Esophagus squamous epithelium (tissue), 4 donors: ENCODE data around the gene P2RY4.

Source experiments
- CTCF ChIP-seq, 6 experiments: fragments of 450-650 bp in 4 of 6; fragments of 200-600 bp in 2 of 6; sonication (generic) in 2 of 6; IDR thresholded peaks; one replicate each; pipeline ENCODE4 v1.5.1; 2016 to 2019; ENCODE audit warnings: antibody characterized with exemption in 6 of 6, mild to moderate bottlenecking in 4 of 6, moderate library complexity in 4 of 6
- POLR2A ChIP-seq, 4 donors: fragments of 450-650 bp; IDR thresholded peaks; one replicate each; pipeline ENCODE4 v1.6.1; 2017; ENCODE audit warnings: antibody characterized with exemption in 4 of 4, mild to moderate bottlenecking in 4 of 4, moderate library complexity in 3 of 4

GRCh38 chrX:70226687-70227086 lies 33.3 kb downstream of the P2RY4 start:
- TF ChIP-seq CTCF (IDR thresholded peaks at IDR 0.05) (no peak), POLR2A (IDR thresholded peaks at IDR 0.05) (no peak)
